ENCODE measurements around the gene MBNL1. TPM values are rescaled to one million over a fixed set of nuclear protein-coding genes. Genes with fewer than 3 reads are reported as not detected.

The MBNL1 gene
- total RNA-seq, 4 donors from 2014 or later, result 258 to 478 (median 320) TPM

DNA sequence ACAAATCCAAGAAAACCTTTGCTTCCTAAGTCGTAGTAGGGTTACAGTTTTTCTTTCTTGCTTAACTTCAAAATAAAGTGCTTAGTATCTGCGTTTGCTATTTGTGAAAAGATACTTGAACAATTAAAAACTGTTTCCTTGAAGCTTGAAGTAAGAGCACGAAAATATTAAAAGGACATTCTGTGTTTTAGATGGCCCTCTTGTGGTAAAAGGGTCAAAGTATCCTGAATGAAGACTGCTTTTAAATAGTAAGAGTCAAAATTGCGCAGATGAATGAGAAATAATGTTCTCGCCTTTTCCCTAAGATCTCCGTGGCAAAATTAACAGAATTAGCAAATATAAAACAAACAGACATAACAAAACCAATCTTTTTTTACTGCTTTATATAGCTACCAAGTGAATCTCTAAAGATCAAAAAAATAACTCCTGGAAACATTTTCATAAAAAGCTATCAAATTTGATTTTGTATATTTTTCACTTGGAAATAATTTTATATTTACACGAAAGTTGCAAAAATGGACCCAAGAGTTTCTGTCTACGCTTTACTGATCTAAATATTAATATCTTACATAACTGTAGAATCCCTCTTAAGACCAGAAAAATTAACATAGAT lies 175.4 kb downstream of the MBNL1 start:
- H3K4me3 ChIP-seq, result no peak overlapping the region
- no peaks in the 10 kb centered on the region for H3K27me3 ChIP-seq
- no peak for DNase-seq (ENCODE audit: low spot score in 2 of 2)
- peaks cover 45% of the 10 kb centered on the region for H3K4me1 ChIP-seq
- no peak overlapping the region for H3K27ac ChIP-seq
- H3K9me3 ChIP-seq, result no peaks in the 10 kb centered on the region
- 27% methylated on average over 8 of the region's 8 CpGs for WGBS
- TF ChIP-seq EP300 (IDR thresholded peaks at IDR 0.05) (no peak), POLR2AphosphoS5 (IDR thresholded peaks at IDR 0.05) (no peak), POLR2A (IDR thresholded peaks at IDR 0.05) (no peak)
- TF ChIP-seq, protein P1, sequence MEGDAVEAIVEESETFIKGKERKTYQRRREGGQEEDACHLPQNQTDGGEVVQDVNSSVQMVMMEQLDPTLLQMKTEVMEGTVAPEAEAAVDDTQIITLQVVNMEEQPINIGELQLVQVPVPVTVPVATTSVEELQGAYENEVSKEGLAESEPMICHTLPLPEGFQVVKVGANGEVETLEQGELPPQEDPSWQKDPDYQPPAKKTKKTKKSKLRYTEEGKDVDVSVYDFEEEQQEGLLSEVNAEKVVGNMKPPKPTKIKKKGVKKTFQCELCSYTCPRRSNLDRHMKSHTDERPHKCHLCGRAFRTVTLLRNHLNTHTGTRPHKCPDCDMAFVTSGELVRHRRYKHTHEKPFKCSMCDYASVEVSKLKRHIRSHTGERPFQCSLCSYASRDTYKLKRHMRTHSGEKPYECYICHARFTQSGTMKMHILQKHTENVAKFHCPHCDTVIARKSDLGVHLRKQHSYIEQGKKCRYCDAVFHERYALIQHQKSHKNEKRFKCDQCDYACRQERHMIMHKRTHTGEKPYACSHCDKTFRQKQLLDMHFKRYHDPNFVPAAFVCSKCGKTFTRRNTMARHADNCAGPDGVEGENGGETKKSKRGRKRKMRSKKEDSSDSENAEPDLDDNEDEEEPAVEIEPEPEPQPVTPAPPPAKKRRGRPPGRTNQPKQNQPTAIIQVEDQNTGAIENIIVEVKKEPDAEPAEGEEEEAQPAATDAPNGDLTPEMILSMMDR (IDR thresholded peaks at IDR 0.05), result peak; percentile 53 to 78
- peaks cover 20% of the 10 kb centered on the region for H3K36me3 ChIP-seq

DNA sequence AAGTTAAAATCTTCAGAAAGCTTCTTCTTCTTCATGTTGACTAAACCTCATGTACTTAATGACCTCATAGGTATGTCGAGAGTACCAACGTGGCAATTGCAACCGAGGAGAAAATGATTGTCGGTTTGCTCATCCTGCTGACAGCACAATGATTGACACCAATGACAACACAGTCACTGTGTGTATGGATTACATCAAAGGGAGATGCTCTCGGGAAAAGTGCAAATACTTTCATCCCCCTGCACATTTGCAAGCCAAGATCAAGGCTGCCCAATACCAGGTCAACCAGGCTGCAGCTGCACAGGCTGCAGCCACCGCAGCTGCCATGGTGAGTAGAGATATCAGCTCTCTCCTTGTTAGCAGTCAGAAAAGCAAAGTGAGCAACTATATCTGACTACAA lies 176.5 kb downstream of the MBNL1 start:
- Histone ChIP-seq H3K36me3 (peaks cover 28% of the 10 kb centered on the region), H3K4me3 (no peak overlapping the region), H3K4me1 (peaks cover 45% of the 10 kb centered on the region), H3K9me3 (no peaks in the 10 kb centered on the region), H3K27ac (no peak overlapping the region), H3K27me3 (no peaks in the 10 kb centered on the region)
- WGBS, result 70% methylated on average over 6 of the region's 6 CpGs
- TF ChIP-seq POLR2AphosphoS5 (IDR thresholded peaks at IDR 0.05) (no peak), POLR2A (IDR thresholded peaks at IDR 0.05) (no peak), EP300 (IDR thresholded peaks at IDR 0.05) (no peak)
- TF ChIP-seq, protein P1 (IDR thresholded peaks at IDR 0.05), result no peak
- DNase-seq (ENCODE audit: low spot score in 2 of 2), result no peak

DNA sequence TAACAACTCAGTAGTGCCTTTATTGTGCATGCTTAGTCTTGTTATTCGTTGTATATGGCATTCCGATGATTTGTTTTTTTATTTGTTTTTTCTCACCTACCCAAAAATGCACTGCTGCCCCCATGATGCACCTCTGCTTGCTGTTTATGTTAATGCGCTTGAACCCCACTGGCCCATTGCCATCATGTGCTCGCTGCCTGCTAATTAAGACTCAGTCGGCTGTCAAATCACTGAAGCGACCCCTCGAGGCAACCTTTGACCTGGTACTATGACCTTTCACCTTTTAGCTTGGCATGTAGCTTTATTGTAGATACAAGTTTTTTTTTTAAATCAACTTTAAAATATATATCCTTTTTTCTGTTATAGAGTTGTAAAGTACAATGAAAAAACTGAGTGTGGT lies 177.8 kb downstream of the MBNL1 start:
- Histone ChIP-seq H3K4me1 (peaks cover 45% of the 10 kb centered on the region), H3K9me3 (no peaks in the 10 kb centered on the region), H3K27ac (no peak overlapping the region), H3K27me3 (no peaks in the 10 kb centered on the region), H3K4me3 (no peak overlapping the region), H3K36me3 (peaks cover 30% of the 10 kb centered on the region)
- 63% methylated on average over 7 of the region's 7 CpGs for WGBS
- no peak for DNase-seq (ENCODE audit: low spot score in 2 of 2)
- TF ChIP-seq POLR2AphosphoS5 (IDR thresholded peaks at IDR 0.05) (no peak), POLR2A (IDR thresholded peaks at IDR 0.05) (no peak), EP300 (IDR thresholded peaks at IDR 0.05) (no peak)
- TF ChIP-seq, protein P1 (IDR thresholded peaks at IDR 0.05), result no peak

DNA sequence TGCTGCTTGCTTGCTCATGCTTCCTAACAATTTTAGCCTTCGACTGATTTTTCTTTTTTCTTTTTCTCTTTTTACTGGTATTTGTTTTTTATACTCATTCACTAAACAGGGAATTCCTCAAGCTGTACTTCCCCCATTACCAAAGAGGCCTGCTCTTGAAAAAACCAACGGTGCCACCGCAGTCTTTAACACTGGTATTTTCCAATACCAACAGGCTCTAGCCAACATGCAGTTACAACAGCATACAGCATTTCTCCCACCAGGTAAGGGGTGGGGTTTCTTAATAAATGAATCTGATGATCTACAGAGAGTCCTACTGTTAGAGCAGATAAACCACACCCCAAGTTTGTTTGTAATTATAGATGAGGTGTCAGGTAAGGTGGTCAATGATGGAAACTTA lies 178.8 kb downstream of the MBNL1 start:
- H3K9me3 ChIP-seq, result no peaks in the 10 kb centered on the region
- WGBS, result 54% methylated on average over 3 of the region's 3 CpGs
- peaks cover 40% of the 10 kb centered on the region for H3K36me3 ChIP-seq
- H3K4me3 ChIP-seq, result no peak overlapping the region
- peaks cover 42% of the 10 kb centered on the region for H3K4me1 ChIP-seq
- no peak for TF ChIP-seq POLR2A (IDR thresholded peaks at IDR 0.05)
- no peak for TF ChIP-seq EP300 (IDR thresholded peaks at IDR 0.05)
- TF ChIP-seq, protein P1 (IDR thresholded peaks at IDR 0.05), result no peak
- no peak for TF ChIP-seq POLR2AphosphoS5 (IDR thresholded peaks at IDR 0.05)
- no peaks in the 10 kb centered on the region for H3K27me3 ChIP-seq
- no peak for DNase-seq (ENCODE audit: low spot score in 2 of 2)
- H3K27ac ChIP-seq, result no peak overlapping the region

DNA sequence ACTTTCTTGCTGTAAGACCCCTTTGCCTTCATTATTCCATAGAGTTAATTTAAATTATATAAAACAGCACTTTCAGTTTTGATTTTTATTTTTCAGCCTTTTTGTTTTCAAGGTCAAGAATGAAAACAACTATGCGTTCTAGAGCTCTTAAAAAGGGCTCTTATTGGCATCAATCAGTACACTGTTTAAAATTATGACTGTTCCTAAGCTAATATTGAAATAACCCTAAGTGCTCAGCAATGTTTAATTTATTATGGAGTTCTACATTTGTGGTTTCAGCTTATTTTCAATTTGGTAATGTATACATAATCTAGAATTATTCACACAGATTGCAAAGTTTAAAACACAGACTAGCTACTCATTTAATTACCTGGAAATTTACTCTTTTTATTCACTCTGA lies 179.4 kb downstream of the MBNL1 start:
- Histone ChIP-seq H3K36me3 (peaks cover 42% of the 10 kb centered on the region), H3K9me3 (no peaks in the 10 kb centered on the region), H3K4me3 (no peak overlapping the region), H3K27ac (no peak overlapping the region), H3K4me1 (peaks cover 36% of the 10 kb centered on the region), H3K27me3 (no peaks in the 10 kb centered on the region)
- WGBS, result 70% methylated on average over 1 of the region's 1 CpG
- TF ChIP-seq EP300 (IDR thresholded peaks at IDR 0.05), result no peak
- no peak for DNase-seq (ENCODE audit: low spot score in 2 of 2)

DNA sequence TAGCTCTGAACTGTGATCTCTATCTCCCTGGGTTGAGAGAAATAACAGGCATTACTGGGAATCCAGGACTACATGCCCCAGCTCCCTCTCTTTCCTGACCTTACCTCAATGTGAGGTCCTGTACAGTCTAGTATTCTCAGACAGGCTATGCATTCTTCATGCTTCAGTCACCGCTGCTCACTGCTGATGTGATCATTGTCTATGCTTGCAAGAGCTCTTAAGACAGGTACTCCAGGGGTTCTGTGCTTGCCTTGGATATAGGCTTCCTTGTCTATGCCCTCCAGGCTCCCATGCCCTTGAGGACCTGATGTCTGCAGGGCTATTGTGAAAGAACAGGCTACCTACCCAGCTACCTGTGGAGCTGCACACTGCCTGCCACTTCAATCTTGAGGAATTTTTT lies 183.6 kb downstream of the MBNL1 start:
- H3K27me3 ChIP-seq, result no peaks in the 10 kb centered on the region
- H3K27ac ChIP-seq, result no peak overlapping the region
- H3K36me3 ChIP-seq, result peaks cover 41% of the 10 kb centered on the region
- H3K4me3 ChIP-seq, result no peak overlapping the region
- H3K9me3 ChIP-seq, result no peaks in the 10 kb centered on the region
- H3K4me1 ChIP-seq, result peaks cover 8% of the 10 kb centered on the region
- 100% methylated on average over 1 of the region's 1 CpG for WGBS
- TF ChIP-seq POLR2AphosphoS5 (IDR thresholded peaks at IDR 0.05) (no peak), POLR2A (IDR thresholded peaks at IDR 0.05) (no peak), EP300 (IDR thresholded peaks at IDR 0.05) (no peak)
- TF ChIP-seq, protein P1 (IDR thresholded peaks at IDR 0.05), result no peak
- DNase-seq (ENCODE audit: low spot score in 2 of 2), result no peak
